Astrocyte of the cerebellum (primary cell): Measurements from ENCODE around the gene PIEZO1.

ENCODE experiments used
- DNase-seq: peaks from one replicate; pipeline ENCODE4 v3.0.0-alpha.2; 2011; ENCODE audit warnings: low read depth
- H3K4me3 ChIP-seq: 2 replicates; pipeline ENCODE4 v1.5.1; 2011; ENCODE audit warnings: mild to moderate bottlenecking, low read depth, low read length, moderate library complexity
- in situ Hi-C: cut with HindIII; loops from 2 replicates; pipeline ENCODE4 v1.10.0; 2017; ENCODE audit warnings: low sequenced_read_pairs
- TF ChIP-seq, protein P1 (sequence below): IDR thresholded peaks from 2 replicates; pipeline ENCODE4 v1.5.1; 2012; ENCODE audit warnings: low read length, low read depth, moderate library complexity, mild to moderate bottlenecking; ENCODE audit errors: missing control alignments

PIEZO1 gene

GRCh38 chr16:88753191-88753590 lies 31.8 kb downstream of the PIEZO1 start:
- TF ChIP-seq, protein P1, sequence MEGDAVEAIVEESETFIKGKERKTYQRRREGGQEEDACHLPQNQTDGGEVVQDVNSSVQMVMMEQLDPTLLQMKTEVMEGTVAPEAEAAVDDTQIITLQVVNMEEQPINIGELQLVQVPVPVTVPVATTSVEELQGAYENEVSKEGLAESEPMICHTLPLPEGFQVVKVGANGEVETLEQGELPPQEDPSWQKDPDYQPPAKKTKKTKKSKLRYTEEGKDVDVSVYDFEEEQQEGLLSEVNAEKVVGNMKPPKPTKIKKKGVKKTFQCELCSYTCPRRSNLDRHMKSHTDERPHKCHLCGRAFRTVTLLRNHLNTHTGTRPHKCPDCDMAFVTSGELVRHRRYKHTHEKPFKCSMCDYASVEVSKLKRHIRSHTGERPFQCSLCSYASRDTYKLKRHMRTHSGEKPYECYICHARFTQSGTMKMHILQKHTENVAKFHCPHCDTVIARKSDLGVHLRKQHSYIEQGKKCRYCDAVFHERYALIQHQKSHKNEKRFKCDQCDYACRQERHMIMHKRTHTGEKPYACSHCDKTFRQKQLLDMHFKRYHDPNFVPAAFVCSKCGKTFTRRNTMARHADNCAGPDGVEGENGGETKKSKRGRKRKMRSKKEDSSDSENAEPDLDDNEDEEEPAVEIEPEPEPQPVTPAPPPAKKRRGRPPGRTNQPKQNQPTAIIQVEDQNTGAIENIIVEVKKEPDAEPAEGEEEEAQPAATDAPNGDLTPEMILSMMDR, result no peak
- in situ Hi-C loops, result loop anchor here (10.0 to 25.0 kb wide), 3 partner anchors 109 to 452 kb away; partner anchors contain the start of genes GALNS, PABPN1L, SLC22A31 and TRAPPC2L
- H3K4me3 ChIP-seq, result no peak overlapping the region
- DNase-seq, result no peak

- TF ChIP-seq, protein P1, result no peak
- no peak overlapping the region for H3K4me3 ChIP-seq
- in situ Hi-C loops, result loop anchor here (10.0 to 25.0 kb wide), 3 partner anchors 110 to 452 kb away; partner anchors contain the start of genes GALNS, PABPN1L, SLC22A31 and TRAPPC2L
- no peak for DNase-seq
Measured at GRCh38 chr16:88752386-88753002, 32.5 kb downstream of the PIEZO1 start.

- TF ChIP-seq, protein P1, result no peak
- no peak overlapping the region for H3K4me3 ChIP-seq
- in situ Hi-C loops, result loop anchor here (10.0 to 25.0 kb wide), 3 partner anchors 111 to 454 kb away; partner anchors contain the start of genes GALNS, PABPN1L, SLC22A31 and TRAPPC2L
- no peak for DNase-seq
Measured at GRCh38 chr16:88750854-88751253, 34.2 kb downstream of the PIEZO1 start.

GRCh38 chr16:88749358-88749757 lies 35.7 kb downstream of the PIEZO1 start:
- no peak overlapping the region for H3K4me3 ChIP-seq
- in situ Hi-C loops, result no loop called here
- DNase-seq, result no peak
- TF ChIP-seq, protein P1, result no peak

GRCh38 chr16:88748364-88748763 lies 36.7 kb downstream of the PIEZO1 start:
- in situ Hi-C loops, result no loop called here

GRCh38 chr16:88747588-88748301 lies 37.3 kb downstream of the PIEZO1 start:
- no peak for DNase-seq
- in situ Hi-C loops, result no loop called here
- TF ChIP-seq, protein P1, result peak; percentile 24
- no peak overlapping the region for H3K4me3 ChIP-seq

More at GRCh38 chr16:88748364-88748763, 36.7 kb downstream of the PIEZO1 start:
- TF ChIP-seq, protein P1, result no peak
- no peak overlapping the region for H3K4me3 ChIP-seq
- DNase-seq, result no peak
